GM13977 (cell line): ENCODE data around the gene THSD4.

Source experiments
- DNase-seq: peaks from one replicate; pipeline ENCODE4 v3.0.0; 2012; ENCODE audit warnings: low spot score
- in situ Hi-C: fragments of 300-500 bp; cut with MboI; formaldehyde crosslinking; loops from one replicate; pipeline ENCODE4 v1.12.0; 2022; ENCODE audit warnings: low sequenced_read_pairs, low pct_unique_long_range_greater_than_20kb, mixed read lengths, inconsistent platforms; ENCODE audit not compliant: unreplicated experiment
- TF ChIP-seq, protein P1 (sequence below): IDR thresholded peaks from 2 replicates; pipeline ENCODE4 v1.5.1; 2012; ENCODE audit warnings: mild to moderate bottlenecking, control low read depth; ENCODE audit not compliant: insufficient read depth; ENCODE audit errors: extremely low read depth, missing control alignments

The THSD4 gene

DNA sequence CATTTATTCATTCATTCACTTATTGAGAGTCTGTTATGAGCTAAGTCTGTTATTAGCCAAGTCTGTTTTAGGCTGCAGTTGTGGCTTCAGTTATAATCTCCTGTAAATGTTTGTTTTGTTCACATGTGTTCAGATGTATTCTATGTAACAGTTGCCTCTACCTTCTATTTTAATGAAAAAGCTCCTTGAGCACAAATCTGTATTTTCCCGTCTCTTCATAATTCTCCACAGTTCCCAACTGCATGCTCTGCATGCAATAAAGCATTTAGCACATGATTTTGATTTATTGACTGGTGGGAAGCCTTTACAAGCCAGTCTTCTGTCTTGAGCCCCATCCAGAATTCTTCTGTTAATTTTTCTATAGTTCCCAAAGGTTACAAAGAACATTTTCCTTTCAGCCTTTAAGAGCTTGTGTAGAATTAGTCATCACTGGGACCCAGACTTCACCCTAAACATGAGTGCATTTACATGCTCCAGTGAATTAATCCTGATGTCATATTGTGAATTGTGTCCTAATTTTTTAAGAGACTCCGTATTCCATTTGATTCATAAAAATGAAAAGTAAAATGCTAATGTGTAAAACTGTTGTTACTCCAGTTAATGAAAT lies 572.7 kb downstream of the THSD4 start:
- TF ChIP-seq, protein P1, sequence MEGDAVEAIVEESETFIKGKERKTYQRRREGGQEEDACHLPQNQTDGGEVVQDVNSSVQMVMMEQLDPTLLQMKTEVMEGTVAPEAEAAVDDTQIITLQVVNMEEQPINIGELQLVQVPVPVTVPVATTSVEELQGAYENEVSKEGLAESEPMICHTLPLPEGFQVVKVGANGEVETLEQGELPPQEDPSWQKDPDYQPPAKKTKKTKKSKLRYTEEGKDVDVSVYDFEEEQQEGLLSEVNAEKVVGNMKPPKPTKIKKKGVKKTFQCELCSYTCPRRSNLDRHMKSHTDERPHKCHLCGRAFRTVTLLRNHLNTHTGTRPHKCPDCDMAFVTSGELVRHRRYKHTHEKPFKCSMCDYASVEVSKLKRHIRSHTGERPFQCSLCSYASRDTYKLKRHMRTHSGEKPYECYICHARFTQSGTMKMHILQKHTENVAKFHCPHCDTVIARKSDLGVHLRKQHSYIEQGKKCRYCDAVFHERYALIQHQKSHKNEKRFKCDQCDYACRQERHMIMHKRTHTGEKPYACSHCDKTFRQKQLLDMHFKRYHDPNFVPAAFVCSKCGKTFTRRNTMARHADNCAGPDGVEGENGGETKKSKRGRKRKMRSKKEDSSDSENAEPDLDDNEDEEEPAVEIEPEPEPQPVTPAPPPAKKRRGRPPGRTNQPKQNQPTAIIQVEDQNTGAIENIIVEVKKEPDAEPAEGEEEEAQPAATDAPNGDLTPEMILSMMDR = no peak
- in situ Hi-C loops = no loop called here
- no peak for DNase-seq

DNA sequence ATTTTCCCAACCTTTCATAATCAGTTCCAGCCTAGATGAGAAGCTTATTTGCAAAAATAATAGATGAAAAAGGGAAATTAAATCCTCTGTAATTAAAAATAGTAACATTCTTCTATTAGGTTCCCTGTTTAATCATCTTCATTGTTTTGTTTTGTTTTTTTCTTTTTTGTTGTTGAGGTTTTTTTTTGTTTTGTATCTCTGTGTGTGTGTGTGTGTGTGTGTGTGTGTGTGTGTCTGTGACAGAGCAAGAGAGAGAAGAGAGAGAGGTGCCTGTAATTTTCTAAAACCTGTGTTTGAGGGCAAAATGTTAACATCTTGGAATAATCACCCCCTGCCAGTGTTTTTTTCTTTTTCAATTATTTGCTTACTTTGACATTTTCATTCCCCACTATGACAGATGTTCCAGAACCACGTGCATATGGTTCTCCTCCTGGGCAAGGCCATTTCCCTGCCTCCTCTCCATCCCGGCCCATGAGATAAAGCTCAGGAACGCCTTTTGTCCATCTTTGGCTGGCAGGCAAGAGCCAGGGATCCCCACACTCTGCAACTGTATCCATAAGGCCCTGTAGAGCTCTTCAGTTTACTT lies 573.3 kb downstream of the THSD4 start:
- TF ChIP-seq, protein P1 = no peak
- in situ Hi-C loops = no loop called here

GRCh38 chr15:71691081-71691457 lies 575.8 kb downstream of the THSD4 start:
- in situ Hi-C loops = no loop called here
- DNase-seq = no peak

More for the DNA sequence above, 573.3 kb downstream of the THSD4 start:
- DNase-seq = no peak

DNA sequence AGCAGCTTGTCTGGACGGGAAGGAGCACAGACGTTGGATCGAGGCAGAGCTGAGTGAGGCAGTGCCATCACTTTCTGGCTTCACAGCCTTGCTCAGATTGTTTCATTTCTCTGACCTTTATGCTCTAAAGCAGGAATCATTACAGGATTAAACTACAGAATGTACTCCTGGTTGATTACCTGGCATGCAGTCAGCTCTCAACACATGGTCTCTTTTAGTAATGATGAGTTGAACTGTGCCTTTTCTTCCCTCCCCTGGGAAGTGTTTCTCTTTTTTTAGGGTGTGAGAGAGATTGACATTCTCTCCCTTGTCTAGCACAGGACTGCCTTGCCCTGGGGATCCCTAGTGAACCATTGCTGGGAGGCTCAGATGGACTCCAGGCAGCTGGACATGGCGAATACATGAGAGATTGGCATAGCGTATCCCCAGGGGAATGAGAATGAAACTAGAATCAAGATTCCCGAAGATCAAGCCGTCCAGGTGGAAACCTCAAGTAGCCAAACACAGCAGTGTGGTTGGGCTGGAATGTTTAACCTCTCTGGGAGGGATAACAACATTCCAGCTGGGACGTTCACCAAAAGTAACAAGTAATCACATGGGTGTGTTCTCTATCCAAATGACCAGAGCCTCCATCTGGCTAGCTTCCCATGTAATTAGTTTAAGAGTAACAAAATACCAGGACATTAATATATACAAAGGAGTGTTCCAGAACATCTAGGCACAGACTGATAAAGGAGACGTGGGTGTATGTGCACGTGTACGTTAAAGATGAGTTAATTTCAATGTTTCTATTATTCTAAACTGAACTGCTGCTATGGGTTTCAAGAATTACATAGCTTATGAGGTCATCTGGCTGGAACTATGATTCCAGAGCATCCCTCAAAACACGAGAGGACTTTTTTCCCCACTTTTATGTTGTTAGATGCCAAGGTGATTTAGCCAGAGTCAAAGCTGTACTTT lies 576.5 kb downstream of the THSD4 start:
- in situ Hi-C loops = no loop called here
- DNase-seq = no peak
- TF ChIP-seq, protein P1 = no peak

More at GRCh38 chr15:71691081-71691457, 575.8 kb downstream of the THSD4 start:
- TF ChIP-seq, protein P1 = no peak

GRCh38 chr15:71697236-71697635 lies 582.0 kb downstream of the THSD4 start:
- in situ Hi-C loops = no loop called here
- TF ChIP-seq, protein P1 = no peak
- no peak for DNase-seq

DNA sequence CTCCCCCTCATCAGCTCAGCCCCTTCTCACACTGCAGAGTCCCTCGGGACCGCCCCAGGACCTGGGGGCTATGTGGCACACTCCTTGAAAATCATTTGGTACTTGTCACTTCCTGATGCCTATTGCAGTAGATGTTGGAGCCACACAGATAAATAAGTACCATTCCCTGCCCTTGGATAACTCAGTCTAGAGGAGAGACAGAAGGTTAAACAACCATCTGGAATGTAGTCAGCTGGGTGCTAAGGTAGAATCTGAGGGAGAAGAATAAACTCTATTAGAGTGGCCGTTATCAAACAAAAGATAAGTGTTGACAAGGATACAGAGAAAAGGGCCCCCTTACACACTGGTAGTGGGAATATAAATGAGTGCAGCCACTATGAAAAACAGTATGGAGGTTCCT lies 582.8 kb downstream of the THSD4 start:
- TF ChIP-seq, protein P1 = no peak
- in situ Hi-C loops = no loop called here

More for the DNA sequence above, 582.8 kb downstream of the THSD4 start:
- no peak for DNase-seq
